GM12878 (cell line): ENCODE data around the gene ANKMY2. TPM values are rescaled to one million over a fixed set of nuclear protein-coding genes. Genes with fewer than 3 reads are reported as not detected.

ENCODE experiments used
- ATAC-seq: fragments of 200-7000 bp; cut with Tn5 transposase; 3 replicates; pipeline ENCODE4 v1.9.1; 2020; ENCODE audit warnings: mild to moderate bottlenecking, moderate library complexity
- BruUV-seq: library from RNA; stranded (reverse); fragments of 400-500 nt; replicated peaks from 2 replicates; lab custom pipeline; 2021; lab: Mats Ljungman, UMichigan
- CTCF ChIA-PET: fragments of 300-600 bp; sonication (Branson Sonifier 250); formaldehyde crosslinking; extraction: SDS; loops from one replicate; lab custom pipeline; 2021; ENCODE audit warnings: inconsistent platforms; lab: Yijun Ruan, JAX
- POLR2A ChIA-PET: fragments of 350-600 bp; formaldehyde crosslinking; extraction: SDS; loops from one replicate; lab custom pipeline; 2021; ENCODE audit warnings: inconsistent platforms; lab: Charles Lee
- RAD21 ChIA-PET: fragments of 300-600 bp; sonication (Branson Sonifier 250); formaldehyde crosslinking; loops from one replicate; lab custom pipeline; 2023; ENCODE audit warnings: antibody characterized with exemption; ENCODE audit not compliant: unreplicated experiment; lab: Charles Lee
- SMC1A ChIA-PET: fragments of 300-600 bp; sonication (Branson Sonifier 250); formaldehyde crosslinking; loops from one replicate; lab custom pipeline; 2023; ENCODE audit not compliant: unreplicated experiment, uncharacterized antibody; lab: Charles Lee
- DNase-seq: peaks from one replicate; pipeline ENCODE4 v3.0.0-alpha.2; 2011; ENCODE audit warnings: low read depth, low spot score
- FAIRE-seq: peaks from 3 replicates; lab custom pipeline; 2011; peaks lifted over from hg19 to GRCh38; lab: Jason Lieb, UNC
- H2AFZ ChIP-seq: 2 replicates; pipeline ENCODE4 v1.6.0; 2011; ENCODE audit warnings: low read depth, low read length, control low read depth; ENCODE audit not compliant: control insufficient read depth
- H3K27ac ChIP-seq: 2 replicates; pipeline ENCODE4 v1.5.1; 2011; ENCODE audit warnings: control low read depth; ENCODE audit not compliant: control insufficient read depth, insufficient read depth
- H3K27me3 ChIP-seq, 2 experiments: replicated peaks in 1 of 2; 2 replicates each; pipeline versions ENCODE4 v1.6.0 to v1.6.1; 2011; ENCODE audit warnings: low read length in 1 of 2; ENCODE audit not compliant: control insufficient read depth in 2 of 2, insufficient read depth in 2 of 2
- H3K36me3 ChIP-seq, 2 experiments: 2 replicates each; pipeline ENCODE4 v1.5.1; 2011; ENCODE audit warnings: low read length in 1 of 2; ENCODE audit not compliant: control insufficient read depth in 2 of 2, insufficient read depth in 2 of 2
- H3K4me1 ChIP-seq: 2 replicates; pipeline ENCODE4 v1.6.1; 2011; ENCODE audit warnings: mild to moderate bottlenecking, low read length, moderate library complexity, mixed read lengths; ENCODE audit not compliant: control insufficient read depth, insufficient read depth
- H3K4me2 ChIP-seq: 2 replicates; pipeline ENCODE4 v1.6.0; 2011; ENCODE audit warnings: control low read depth; ENCODE audit not compliant: control insufficient read depth, insufficient read depth
- H3K4me3 ChIP-seq: fragments of 200-600 bp; sonication (generic); 2 replicates; pipeline ENCODE4 v1.5.1; 2016
- H3K79me2 ChIP-seq: 2 replicates; pipeline ENCODE4 v1.6.0; 2011; ENCODE audit warnings: low read length; ENCODE audit not compliant: control insufficient read depth, insufficient read depth
- H3K9ac ChIP-seq: 2 replicates; pipeline ENCODE4 v1.8.0; 2011; ENCODE audit warnings: low read length, control low read depth, mixed read lengths; ENCODE audit not compliant: control insufficient read depth, insufficient read depth
- H3K9me3 ChIP-seq: replicated peaks from 3 replicates; pipeline ENCODE4 v1.5.1; 2011; ENCODE audit warnings: mild to moderate bottlenecking, low read length; ENCODE audit not compliant: control insufficient read depth, insufficient read depth
- H4K20me1 ChIP-seq: 2 replicates; pipeline ENCODE4 v1.6.0; 2011; ENCODE audit not compliant: control insufficient read depth, insufficient read depth
- CEBPZ ChIP-seq: fragments of 150-350 bp; IDR thresholded peaks from 2 replicates; pipeline ENCODE4 v1.6.1; 2016; ENCODE audit warnings: low read depth, low read length
- HDAC2 ChIP-seq: fragments of 200-600 bp; sonication (generic); IDR thresholded peaks from 2 replicates; pipeline ENCODE4 v1.6.1; 2017
- MTA3 ChIP-seq: IDR thresholded peaks from 2 replicates; pipeline ENCODE4 v1.6.1; 2012; ENCODE audit warnings: low read length, inconsistent platforms, borderline replicate concordance
- NBN ChIP-seq: fragments of 450-650 bp; IDR thresholded peaks from 2 replicates; pipeline ENCODE4 v1.6.1; 2016
- NFIC ChIP-seq: IDR thresholded peaks from 2 replicates; pipeline ENCODE4 v1.6.1; 2012; ENCODE audit warnings: low read depth, mild to moderate bottlenecking, inconsistent platforms, low read length, moderate library complexity
- NFXL1 ChIP-seq: fragments of 450-650 bp; IDR thresholded peaks from 2 replicates; pipeline ENCODE4 v1.6.1; 2017; ENCODE audit warnings: antibody characterized with exemption, mild to moderate bottlenecking, borderline replicate concordance
- POLR2AphosphoS2 ChIP-seq: IDR thresholded peaks from 2 replicates; pipeline ENCODE4 v1.6.1; 2011; ENCODE audit warnings: low read depth, mild to moderate bottlenecking, low read length, improper control_type of control experiment, moderate library complexity
- RAD21 ChIP-seq: IDR thresholded peaks from 2 replicates; pipeline ENCODE4 v1.6.1; 2011; ENCODE audit warnings: mild to moderate bottlenecking, low read depth, low read length, moderate library complexity; ENCODE audit not compliant: insufficient read depth
- SMAD1 ChIP-seq: fragments of 450-650 bp; IDR thresholded peaks from 2 replicates; pipeline ENCODE4 v1.6.1; 2018; ENCODE audit warnings: mild to moderate bottlenecking, low read depth; ENCODE audit not compliant: partially characterized antibody
- SREBF1 ChIP-seq: IDR thresholded peaks from 2 replicates; pipeline ENCODE4 v1.6.1; 2012; ENCODE audit warnings: mild to moderate bottlenecking, low read length
- ZNF24 ChIP-seq: fragments of 450-650 bp; IDR thresholded peaks from 2 replicates; pipeline ENCODE4 v1.6.1; 2017; ENCODE audit warnings: antibody characterized with exemption, mild to moderate bottlenecking
- ZNF274 ChIP-seq: IDR thresholded peaks from one replicate; pipeline ENCODE4 v1.8.0; 2011; ENCODE audit not compliant: insufficient read length, insufficient read depth
- WGBS: methylation state at CpG from one replicate; pipeline ENCODE4 v1.1.6; 2016; ENCODE audit warnings: low lambda C conversion rate; ENCODE audit not compliant: insufficient replicate concordance, insufficient coverage; ENCODE audit errors: missing lambda C conversion rate; 5-methylcytosine and 5-hydroxymethylcytosine counted together
- in situ Hi-C: fragments of 300-500 bp; cut with MboI; formaldehyde crosslinking; loops from 9 replicates; pipeline ENCODE4 v1.14.3; 2018; ENCODE audit warnings: mixed read lengths
- intact Hi-C: fragments of 100-400 bp; cut with micrococcal nuclease; formaldehyde crosslinking; loops from one replicate; pipeline ENCODE4 v1.14.2; 2022; ENCODE audit not compliant: unreplicated experiment
- polyA plus RNA-seq, 11 experiments: library from polyadenylated mRNA; depleted of rRNA in 4 of 11; unstranded in 6 of 11; stranded (reverse) in 5 of 11; fragments of >200 nt; fragmentation: Nextera tagmentation in 4 of 11; fragmentation: Illumina TruSeq in 1 of 11; extraction: Ambion mirVana in 4 of 11; extraction: Trizol in 1 of 11; gene quantifications; 1 replicate in 1 of 11; 2 replicates in 10 of 11; pipeline versions ENCODE4 v1.2.1 to v1.2.3, GENCODE V29; 2011 to 2016; ENCODE audit warnings: inconsistent platforms in 2 of 11, missing spikeins in 2 of 11, low read depth in 1 of 11
- total RNA-seq, 4 experiments: library from RNA; depleted of rRNA in 3 of 4; stranded (reverse); fragments of >200 nt in 3 of 4; fragmentation: Illumina TruSeq in 1 of 4; extraction: Trizol in 1 of 4; gene quantifications; 2 replicates each; pipeline versions ENCODE4 v1.2.1 to v1.2.3, GENCODE V29; 2013 to 2021
- TF ChIP-seq, protein P1 (sequence below): fragments of 450-650 bp; formaldehyde crosslinking; IDR thresholded peaks from 2 replicates; pipeline ENCODE4 v1.5.0; 2022; ENCODE audit warnings: mild to moderate bottlenecking, missing genetic modification characterization
- TF ChIP-seq, protein P2 (sequence below): IDR thresholded peaks from 2 replicates; pipeline ENCODE4 v1.6.1; 2011; ENCODE audit warnings: low read depth, mild to moderate bottlenecking, low read length, moderate library complexity, borderline replicate concordance; ENCODE audit errors: extremely low read depth
- TF ChIP-seq, protein P3 (sequence below): fragments of 450-650 bp; IDR thresholded peaks from 2 replicates; pipeline ENCODE4 v1.6.1; 2016; ENCODE audit warnings: mild to moderate bottlenecking, moderate library complexity, borderline replicate concordance

ANKMY2 gene
- total and polyA plus RNA-seq, 10 of the 15 experiments (the other 5 are each of a cell fraction or from before 2014, with no cell fraction given) = 0.10 to 0.48 (median 0.29) TPM

- intact Hi-C loops (no loop called here), in situ Hi-C loops (no loop called here)
- Histone ChIP-seq H3K4me2 (no peak overlapping the region), H3K9ac (no peak overlapping the region), H2AFZ (no peak overlapping the region), H4K20me1 (no peaks in the 10 kb centered on the region), H3K4me1 (no peaks in the 10 kb centered on the region), H3K27ac (no peak overlapping the region), H3K36me3 (no peaks in the 10 kb centered on the region), H3K4me3 (no peak overlapping the region), H3K79me2 (no peaks in the 10 kb centered on the region), H3K9me3 (no peaks in the 10 kb centered on the region), H3K27me3 (peaks cover 2 to 7% of the 10 kb centered on the region in 2 experiments; a peak in 3 of 4 replicates)
- DNase-seq (no peak), FAIRE-seq (no peak), ATAC-seq (no peak)
- CTCF ChIA-PET = no interaction called here
- SMC1A ChIA-PET = no interaction called here
- RAD21 ChIA-PET = no interaction called here
- POLR2A ChIA-PET = no interaction called here
- no TSS peak for BruUV-seq
- WGBS = 71% methylated on average over 2 of the region's 2 CpGs
- TF ChIP-seq MTA3 (no peak), HDAC2 (no peak), NFIC (no peak), NFXL1 (no peak), SMAD1 (no peak), ZNF274 (no peak), POLR2AphosphoS2 (no peak), ZNF24 (no peak), CEBPZ (no peak), NBN (no peak), RAD21 (no peak), SREBF1 (no peak)
- TF ChIP-seq, protein P1, sequence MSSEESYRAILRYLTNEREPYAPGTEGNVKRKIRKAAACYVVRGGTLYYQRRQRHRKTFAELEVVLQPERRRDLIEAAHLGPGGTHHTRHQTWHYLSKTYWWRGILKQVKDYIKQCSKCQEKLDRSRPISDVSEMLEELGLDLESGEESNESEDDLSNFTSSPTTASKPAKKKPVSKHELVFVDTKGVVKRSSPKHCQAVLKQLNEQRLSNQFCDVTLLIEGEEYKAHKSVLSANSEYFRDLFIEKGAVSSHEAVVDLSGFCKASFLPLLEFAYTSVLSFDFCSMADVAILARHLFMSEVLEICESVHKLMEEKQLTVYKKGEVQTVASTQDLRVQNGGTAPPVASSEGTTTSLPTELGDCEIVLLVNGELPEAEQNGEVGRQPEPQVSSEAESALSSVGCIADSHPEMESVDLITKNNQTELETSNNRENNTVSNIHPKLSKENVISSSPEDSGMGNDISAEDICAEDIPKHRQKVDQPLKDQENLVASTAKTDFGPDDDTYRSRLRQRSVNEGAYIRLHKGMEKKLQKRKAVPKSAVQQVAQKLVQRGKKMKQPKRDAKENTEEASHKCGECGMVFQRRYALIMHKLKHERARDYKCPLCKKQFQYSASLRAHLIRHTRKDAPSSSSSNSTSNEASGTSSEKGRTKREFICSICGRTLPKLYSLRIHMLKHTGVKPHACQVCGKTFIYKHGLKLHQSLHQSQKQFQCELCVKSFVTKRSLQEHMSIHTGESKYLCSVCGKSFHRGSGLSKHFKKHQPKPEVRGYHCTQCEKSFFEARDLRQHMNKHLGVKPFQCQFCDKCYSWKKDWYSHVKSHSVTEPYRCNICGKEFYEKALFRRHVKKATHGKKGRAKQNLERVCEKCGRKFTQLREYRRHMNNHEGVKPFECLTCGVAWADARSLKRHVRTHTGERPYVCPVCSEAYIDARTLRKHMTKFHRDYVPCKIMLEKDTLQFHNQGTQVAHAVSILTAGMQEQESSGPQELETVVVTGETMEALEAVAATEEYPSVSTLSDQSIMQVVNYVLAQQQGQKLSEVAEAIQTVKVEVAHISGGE (CRISPR knock-in tag) = no peak
- TF ChIP-seq, protein P2, sequence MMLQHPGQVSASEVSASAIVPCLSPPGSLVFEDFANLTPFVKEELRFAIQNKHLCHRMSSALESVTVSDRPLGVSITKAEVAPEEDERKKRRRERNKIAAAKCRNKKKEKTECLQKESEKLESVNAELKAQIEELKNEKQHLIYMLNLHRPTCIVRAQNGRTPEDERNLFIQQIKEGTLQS = no peak
- TF ChIP-seq, protein P3, sequence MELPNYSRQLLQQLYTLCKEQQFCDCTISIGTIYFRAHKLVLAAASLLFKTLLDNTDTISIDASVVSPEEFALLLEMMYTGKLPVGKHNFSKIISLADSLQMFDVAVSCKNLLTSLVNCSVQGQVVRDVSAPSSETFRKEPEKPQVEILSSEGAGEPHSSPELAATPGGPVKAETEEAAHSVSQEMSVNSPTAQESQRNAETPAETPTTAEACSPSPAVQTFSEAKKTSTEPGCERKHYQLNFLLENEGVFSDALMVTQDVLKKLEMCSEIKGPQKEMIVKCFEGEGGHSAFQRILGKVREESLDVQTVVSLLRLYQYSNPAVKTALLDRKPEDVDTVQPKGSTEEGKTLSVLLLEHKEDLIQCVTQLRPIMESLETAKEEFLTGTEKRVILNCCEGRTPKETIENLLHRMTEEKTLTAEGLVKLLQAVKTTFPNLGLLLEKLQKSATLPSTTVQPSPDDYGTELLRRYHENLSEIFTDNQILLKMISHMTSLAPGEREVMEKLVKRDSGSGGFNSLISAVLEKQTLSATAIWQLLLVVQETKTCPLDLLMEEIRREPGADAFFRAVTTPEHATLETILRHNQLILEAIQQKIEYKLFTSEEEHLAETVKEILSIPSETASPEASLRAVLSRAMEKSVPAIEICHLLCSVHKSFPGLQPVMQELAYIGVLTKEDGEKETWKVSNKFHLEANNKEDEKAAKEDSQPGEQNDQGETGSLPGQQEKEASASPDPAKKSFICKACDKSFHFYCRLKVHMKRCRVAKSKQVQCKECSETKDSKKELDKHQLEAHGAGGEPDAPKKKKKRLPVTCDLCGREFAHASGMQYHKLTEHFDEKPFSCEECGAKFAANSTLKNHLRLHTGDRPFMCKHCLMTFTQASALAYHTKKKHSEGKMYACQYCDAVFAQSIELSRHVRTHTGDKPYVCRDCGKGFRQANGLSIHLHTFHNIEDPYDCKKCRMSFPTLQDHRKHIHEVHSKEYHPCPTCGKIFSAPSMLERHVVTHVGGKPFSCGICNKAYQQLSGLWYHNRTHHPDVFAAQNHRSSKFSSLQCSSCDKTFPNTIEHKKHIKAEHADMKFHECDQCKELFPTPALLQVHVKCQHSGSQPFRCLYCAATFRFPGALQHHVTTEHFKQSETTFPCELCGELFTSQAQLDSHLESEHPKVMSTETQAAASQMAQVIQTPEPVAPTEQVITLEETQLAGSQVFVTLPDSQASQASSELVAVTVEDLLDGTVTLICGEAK = no peak
Observed at GRCh38 chr7:16650266-16650665, 4.7 kb upstream of the ANKMY2 start.
